ENCODE measurements around the gene DENND5A.

DNA sequence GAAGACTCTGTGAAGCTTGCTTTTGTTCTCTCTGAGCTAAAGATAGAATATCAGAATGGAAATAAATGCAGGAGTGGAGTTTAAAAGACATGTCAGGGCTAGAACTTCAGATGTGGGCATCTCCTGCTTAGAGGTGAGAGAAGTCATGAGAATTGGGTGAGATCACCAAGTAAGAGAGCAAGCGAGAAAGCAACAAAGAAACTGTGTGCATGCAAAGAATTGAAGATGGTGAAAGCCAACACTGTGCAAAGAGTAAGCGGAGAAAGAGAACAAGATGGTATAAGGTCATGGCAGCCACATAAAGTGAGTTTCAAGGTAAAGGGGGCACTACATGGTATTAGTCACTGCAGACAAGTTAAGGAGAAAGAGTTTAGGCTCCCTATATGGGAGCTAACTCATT lies 116.4 kb downstream of the DENND5A start:
- TF ChIP-seq, protein P1, sequence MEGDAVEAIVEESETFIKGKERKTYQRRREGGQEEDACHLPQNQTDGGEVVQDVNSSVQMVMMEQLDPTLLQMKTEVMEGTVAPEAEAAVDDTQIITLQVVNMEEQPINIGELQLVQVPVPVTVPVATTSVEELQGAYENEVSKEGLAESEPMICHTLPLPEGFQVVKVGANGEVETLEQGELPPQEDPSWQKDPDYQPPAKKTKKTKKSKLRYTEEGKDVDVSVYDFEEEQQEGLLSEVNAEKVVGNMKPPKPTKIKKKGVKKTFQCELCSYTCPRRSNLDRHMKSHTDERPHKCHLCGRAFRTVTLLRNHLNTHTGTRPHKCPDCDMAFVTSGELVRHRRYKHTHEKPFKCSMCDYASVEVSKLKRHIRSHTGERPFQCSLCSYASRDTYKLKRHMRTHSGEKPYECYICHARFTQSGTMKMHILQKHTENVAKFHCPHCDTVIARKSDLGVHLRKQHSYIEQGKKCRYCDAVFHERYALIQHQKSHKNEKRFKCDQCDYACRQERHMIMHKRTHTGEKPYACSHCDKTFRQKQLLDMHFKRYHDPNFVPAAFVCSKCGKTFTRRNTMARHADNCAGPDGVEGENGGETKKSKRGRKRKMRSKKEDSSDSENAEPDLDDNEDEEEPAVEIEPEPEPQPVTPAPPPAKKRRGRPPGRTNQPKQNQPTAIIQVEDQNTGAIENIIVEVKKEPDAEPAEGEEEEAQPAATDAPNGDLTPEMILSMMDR (IDR thresholded peaks at IDR 0.05): no peak
- TF ChIP-seq POLR2A (IDR thresholded peaks at IDR 0.05): no peak

Data from right lobe of liver (tissue), 4 donors.